Transverse colon (tissue), 4 donors: ENCODE results near the gene TMEM25.

ENCODE experiments used
- EP300 ChIP-seq: sonication (generic); formaldehyde crosslinking; IDR thresholded peaks from one replicate; pipeline ENCODE4 v1.6.1; 2017; ENCODE audit warnings: antibody characterized with exemption, low read depth
- POLR2A ChIP-seq: fragments of 450-650 bp; IDR thresholded peaks from one replicate; pipeline ENCODE4 v1.6.1; 2016; ENCODE audit warnings: antibody characterized with exemption, mild to moderate bottlenecking, moderate library complexity
- POLR2AphosphoS5 ChIP-seq, 3 donors: sonication (generic); formaldehyde crosslinking; IDR thresholded peaks; one replicate each; pipeline ENCODE4 v1.6.1; 2016; ENCODE audit warnings: antibody characterized with exemption in 3 of 3
- TF ChIP-seq, protein P1 (sequence below), 5 experiments: fragments of 200-600 bp in 3 of 5; fragments of 450-650 bp in 2 of 5; sonication (generic) in 3 of 5; IDR thresholded peaks; 1 replicate in 2 of 5; 2 replicates in 3 of 5; pipeline ENCODE4 v1.5.1; 2016 to 2017; ENCODE audit warnings: antibody characterized with exemption in 5 of 5, inconsistent platforms in 3 of 5, mild to moderate bottlenecking in 2 of 5, moderate library complexity in 1 of 5

DNA sequence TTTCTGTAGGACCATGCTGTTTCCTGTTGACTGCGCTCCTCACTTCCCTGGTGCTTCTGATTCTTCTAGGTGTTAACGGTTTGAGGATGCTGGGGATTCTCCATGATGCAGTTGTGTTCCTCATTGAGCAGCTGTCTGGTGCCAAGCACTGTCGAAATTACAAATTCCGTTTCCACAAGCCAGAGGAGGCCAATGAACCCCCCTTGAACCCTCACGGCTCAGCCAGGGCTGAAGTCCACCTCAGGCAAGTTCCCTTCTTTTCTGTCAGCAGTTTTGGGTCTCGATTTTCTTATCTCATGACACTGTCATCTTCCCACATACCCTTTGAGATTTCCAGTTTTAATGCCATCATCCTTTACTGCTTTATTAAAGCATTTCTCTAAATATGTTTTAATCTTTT, 11.4 kb upstream of the TMEM25 start:
- TF ChIP-seq POLR2A (no peak), EP300 (no peak), POLR2AphosphoS5 (IDR thresholded peaks at IDR 0.05) (no peak)
- TF ChIP-seq, protein P1, sequence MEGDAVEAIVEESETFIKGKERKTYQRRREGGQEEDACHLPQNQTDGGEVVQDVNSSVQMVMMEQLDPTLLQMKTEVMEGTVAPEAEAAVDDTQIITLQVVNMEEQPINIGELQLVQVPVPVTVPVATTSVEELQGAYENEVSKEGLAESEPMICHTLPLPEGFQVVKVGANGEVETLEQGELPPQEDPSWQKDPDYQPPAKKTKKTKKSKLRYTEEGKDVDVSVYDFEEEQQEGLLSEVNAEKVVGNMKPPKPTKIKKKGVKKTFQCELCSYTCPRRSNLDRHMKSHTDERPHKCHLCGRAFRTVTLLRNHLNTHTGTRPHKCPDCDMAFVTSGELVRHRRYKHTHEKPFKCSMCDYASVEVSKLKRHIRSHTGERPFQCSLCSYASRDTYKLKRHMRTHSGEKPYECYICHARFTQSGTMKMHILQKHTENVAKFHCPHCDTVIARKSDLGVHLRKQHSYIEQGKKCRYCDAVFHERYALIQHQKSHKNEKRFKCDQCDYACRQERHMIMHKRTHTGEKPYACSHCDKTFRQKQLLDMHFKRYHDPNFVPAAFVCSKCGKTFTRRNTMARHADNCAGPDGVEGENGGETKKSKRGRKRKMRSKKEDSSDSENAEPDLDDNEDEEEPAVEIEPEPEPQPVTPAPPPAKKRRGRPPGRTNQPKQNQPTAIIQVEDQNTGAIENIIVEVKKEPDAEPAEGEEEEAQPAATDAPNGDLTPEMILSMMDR (IDR thresholded peaks at IDR 0.05), result no peak
